GM12878 (cell line): ENCODE measurements around the gene HPS5. TPM values are rescaled to one million over a fixed set of nuclear protein-coding genes. Genes with fewer than 3 reads are reported as not detected.

ENCODE experiments used
- ATAC-seq: fragments of 200-7000 bp; cut with Tn5 transposase; 3 replicates; pipeline ENCODE4 v1.9.1; 2020; ENCODE audit warnings: mild to moderate bottlenecking, moderate library complexity
- BruUV-seq: library from RNA; stranded (reverse); fragments of 400-500 nt; replicated peaks from 2 replicates; lab custom pipeline; 2021; lab: Mats Ljungman, UMichigan
- CTCF ChIA-PET: fragments of 300-600 bp; sonication (Branson Sonifier 250); formaldehyde crosslinking; extraction: SDS; loops from one replicate; lab custom pipeline; 2021; ENCODE audit warnings: inconsistent platforms; lab: Yijun Ruan, JAX
- POLR2A ChIA-PET: fragments of 350-600 bp; formaldehyde crosslinking; extraction: SDS; loops from one replicate; lab custom pipeline; 2021; ENCODE audit warnings: inconsistent platforms; lab: Charles Lee
- RAD21 ChIA-PET: fragments of 300-600 bp; sonication (Branson Sonifier 250); formaldehyde crosslinking; loops from one replicate; lab custom pipeline; 2023; ENCODE audit warnings: antibody characterized with exemption; ENCODE audit not compliant: unreplicated experiment; lab: Charles Lee
- SMC1A ChIA-PET: fragments of 300-600 bp; sonication (Branson Sonifier 250); formaldehyde crosslinking; loops from one replicate; lab custom pipeline; 2023; ENCODE audit not compliant: unreplicated experiment, uncharacterized antibody; lab: Charles Lee
- DNase-seq: peaks from one replicate; pipeline ENCODE4 v3.0.0-alpha.2; 2011; ENCODE audit warnings: low read depth, low spot score
- FAIRE-seq: peaks from 3 replicates; lab custom pipeline; 2011; peaks lifted over from hg19 to GRCh38; lab: Jason Lieb, UNC
- H2AFZ ChIP-seq: 2 replicates; pipeline ENCODE4 v1.6.0; 2011; ENCODE audit warnings: low read depth, low read length, control low read depth; ENCODE audit not compliant: control insufficient read depth
- H3K27ac ChIP-seq: 2 replicates; pipeline ENCODE4 v1.5.1; 2011; ENCODE audit warnings: control low read depth; ENCODE audit not compliant: control insufficient read depth, insufficient read depth
- H3K27me3 ChIP-seq, 2 experiments: replicated peaks in 1 of 2; 2 replicates each; pipeline versions ENCODE4 v1.6.0 to v1.6.1; 2011; ENCODE audit warnings: low read length in 1 of 2; ENCODE audit not compliant: control insufficient read depth in 2 of 2, insufficient read depth in 2 of 2
- H3K36me3 ChIP-seq, 2 experiments: 2 replicates each; pipeline ENCODE4 v1.5.1; 2011; ENCODE audit warnings: low read length in 1 of 2; ENCODE audit not compliant: control insufficient read depth in 2 of 2, insufficient read depth in 2 of 2
- H3K4me1 ChIP-seq: 2 replicates; pipeline ENCODE4 v1.6.1; 2011; ENCODE audit warnings: mild to moderate bottlenecking, low read length, moderate library complexity, mixed read lengths; ENCODE audit not compliant: control insufficient read depth, insufficient read depth
- H3K4me2 ChIP-seq: 2 replicates; pipeline ENCODE4 v1.6.0; 2011; ENCODE audit warnings: control low read depth; ENCODE audit not compliant: control insufficient read depth, insufficient read depth
- H3K4me3 ChIP-seq: fragments of 200-600 bp; sonication (generic); 2 replicates; pipeline ENCODE4 v1.5.1; 2016
- H3K79me2 ChIP-seq: 2 replicates; pipeline ENCODE4 v1.6.0; 2011; ENCODE audit warnings: low read length; ENCODE audit not compliant: control insufficient read depth, insufficient read depth
- H3K9ac ChIP-seq: 2 replicates; pipeline ENCODE4 v1.8.0; 2011; ENCODE audit warnings: low read length, control low read depth, mixed read lengths; ENCODE audit not compliant: control insufficient read depth, insufficient read depth
- H3K9me3 ChIP-seq: replicated peaks from 3 replicates; pipeline ENCODE4 v1.5.1; 2011; ENCODE audit warnings: mild to moderate bottlenecking, low read length; ENCODE audit not compliant: control insufficient read depth, insufficient read depth
- H4K20me1 ChIP-seq: 2 replicates; pipeline ENCODE4 v1.6.0; 2011; ENCODE audit not compliant: control insufficient read depth, insufficient read depth
- ATF7 ChIP-seq: fragments of 450-650 bp; IDR thresholded peaks from 2 replicates; pipeline ENCODE4 v1.6.1; 2016; ENCODE audit warnings: low read depth, mild to moderate bottlenecking
- BRCA1 ChIP-seq: IDR thresholded peaks from 2 replicates; pipeline ENCODE4 v1.6.1; 2011; ENCODE audit warnings: low read depth, low read length, improper control_type of control experiment
- EZH2 ChIP-seq: IDR thresholded peaks from 2 replicates; pipeline ENCODE4 v1.6.1; 2012; ENCODE audit warnings: low read depth, mild to moderate bottlenecking, control low read depth, inconsistent platforms, low read length, borderline replicate concordance; ENCODE audit not compliant: control insufficient read depth
- FOXK2 ChIP-seq: fragments of 450-650 bp; IDR thresholded peaks from 2 replicates; pipeline ENCODE4 v1.6.1; 2017; ENCODE audit warnings: mild to moderate bottlenecking, moderate library complexity
- GABPA ChIP-seq: IDR thresholded peaks from 2 replicates; pipeline ENCODE4 v1.6.1; 2014; ENCODE audit warnings: antibody characterized with exemption, low read depth, mild to moderate bottlenecking, inconsistent platforms
- NFXL1 ChIP-seq: fragments of 450-650 bp; IDR thresholded peaks from 2 replicates; pipeline ENCODE4 v1.6.1; 2017; ENCODE audit warnings: antibody characterized with exemption, mild to moderate bottlenecking, borderline replicate concordance
- NFYB ChIP-seq: IDR thresholded peaks from 2 replicates; pipeline ENCODE4 v1.6.1; 2011; ENCODE audit warnings: low read depth, mild to moderate bottlenecking, low read length, improper control_type of control experiment, moderate library complexity; ENCODE audit not compliant: insufficient read depth
- NR2C1 ChIP-seq: fragments of 450-650 bp; IDR thresholded peaks from 2 replicates; pipeline ENCODE4 v1.6.1; 2017; ENCODE audit warnings: antibody characterized with exemption, mild to moderate bottlenecking, moderate library complexity
- YBX1 ChIP-seq: fragments of 450-650 bp; IDR thresholded peaks from 2 replicates; pipeline ENCODE4 v1.6.1; 2016; ENCODE audit warnings: antibody characterized with exemption
- ZNF24 ChIP-seq: fragments of 450-650 bp; IDR thresholded peaks from 2 replicates; pipeline ENCODE4 v1.6.1; 2017; ENCODE audit warnings: antibody characterized with exemption, mild to moderate bottlenecking
- WGBS: methylation state at CpG from one replicate; pipeline ENCODE4 v1.1.6; 2016; ENCODE audit warnings: low lambda C conversion rate; ENCODE audit not compliant: insufficient replicate concordance, insufficient coverage; ENCODE audit errors: missing lambda C conversion rate; 5-methylcytosine and 5-hydroxymethylcytosine counted together
- in situ Hi-C: fragments of 300-500 bp; cut with MboI; formaldehyde crosslinking; loops from 9 replicates; pipeline ENCODE4 v1.14.3; 2018; ENCODE audit warnings: mixed read lengths
- intact Hi-C: fragments of 100-400 bp; cut with micrococcal nuclease; formaldehyde crosslinking; loops from one replicate; pipeline ENCODE4 v1.14.2; 2022; ENCODE audit not compliant: unreplicated experiment
- polyA plus RNA-seq, 11 experiments: library from polyadenylated mRNA; depleted of rRNA in 4 of 11; unstranded in 6 of 11; stranded (reverse) in 5 of 11; fragments of >200 nt; fragmentation: Nextera tagmentation in 4 of 11; fragmentation: Illumina TruSeq in 1 of 11; extraction: Ambion mirVana in 4 of 11; extraction: Trizol in 1 of 11; gene quantifications; 1 replicate in 1 of 11; 2 replicates in 10 of 11; pipeline versions ENCODE4 v1.2.1 to v1.2.3, GENCODE V29; 2011 to 2016; ENCODE audit warnings: inconsistent platforms in 2 of 11, missing spikeins in 2 of 11, low read depth in 1 of 11
- total RNA-seq, 4 experiments: library from RNA; depleted of rRNA in 3 of 4; stranded (reverse); fragments of >200 nt in 3 of 4; fragmentation: Illumina TruSeq in 1 of 4; extraction: Trizol in 1 of 4; gene quantifications; 2 replicates each; pipeline versions ENCODE4 v1.2.1 to v1.2.3, GENCODE V29; 2013 to 2021
- TF ChIP-seq, protein P1 (sequence below): fragments of 450-650 bp; formaldehyde crosslinking; IDR thresholded peaks from 2 replicates; pipeline ENCODE4 v1.4.0; 2022; ENCODE audit warnings: mild to moderate bottlenecking, moderate library complexity
- TF ChIP-seq, protein P2 (sequence below): IDR thresholded peaks from 2 replicates; pipeline ENCODE4 v1.6.1; 2011; ENCODE audit warnings: borderline replicate concordance, low read depth, mild to moderate bottlenecking, moderate library complexity, low read length; ENCODE audit not compliant: insufficient read depth, poor library complexity, severe bottlenecking
- TF ChIP-seq, protein P3 (sequence below): IDR thresholded peaks from 2 replicates; pipeline ENCODE4 v1.6.1; 2011; ENCODE audit warnings: borderline replicate concordance, low read depth, mild to moderate bottlenecking, moderate library complexity, mixed read lengths, low read length; ENCODE audit not compliant: insufficient read depth; ENCODE audit errors: extremely low read length

HPS5 gene
- total and polyA plus RNA-seq, 10 of the 15 experiments (the other 5 are each of a cell fraction or from before 2014, with no cell fraction given): 11.9 to 32.6 (median 23.5) TPM

GRCh38 chr11:18253233-18253632 is 68.7 kb downstream of the HPS5 start (continued):
- TF ChIP-seq NFYB: no peak
- TF ChIP-seq YBX1: no peak
- no peak for TF ChIP-seq EZH2
- TF ChIP-seq NR2C1: no peak
- TF ChIP-seq, protein P1, sequence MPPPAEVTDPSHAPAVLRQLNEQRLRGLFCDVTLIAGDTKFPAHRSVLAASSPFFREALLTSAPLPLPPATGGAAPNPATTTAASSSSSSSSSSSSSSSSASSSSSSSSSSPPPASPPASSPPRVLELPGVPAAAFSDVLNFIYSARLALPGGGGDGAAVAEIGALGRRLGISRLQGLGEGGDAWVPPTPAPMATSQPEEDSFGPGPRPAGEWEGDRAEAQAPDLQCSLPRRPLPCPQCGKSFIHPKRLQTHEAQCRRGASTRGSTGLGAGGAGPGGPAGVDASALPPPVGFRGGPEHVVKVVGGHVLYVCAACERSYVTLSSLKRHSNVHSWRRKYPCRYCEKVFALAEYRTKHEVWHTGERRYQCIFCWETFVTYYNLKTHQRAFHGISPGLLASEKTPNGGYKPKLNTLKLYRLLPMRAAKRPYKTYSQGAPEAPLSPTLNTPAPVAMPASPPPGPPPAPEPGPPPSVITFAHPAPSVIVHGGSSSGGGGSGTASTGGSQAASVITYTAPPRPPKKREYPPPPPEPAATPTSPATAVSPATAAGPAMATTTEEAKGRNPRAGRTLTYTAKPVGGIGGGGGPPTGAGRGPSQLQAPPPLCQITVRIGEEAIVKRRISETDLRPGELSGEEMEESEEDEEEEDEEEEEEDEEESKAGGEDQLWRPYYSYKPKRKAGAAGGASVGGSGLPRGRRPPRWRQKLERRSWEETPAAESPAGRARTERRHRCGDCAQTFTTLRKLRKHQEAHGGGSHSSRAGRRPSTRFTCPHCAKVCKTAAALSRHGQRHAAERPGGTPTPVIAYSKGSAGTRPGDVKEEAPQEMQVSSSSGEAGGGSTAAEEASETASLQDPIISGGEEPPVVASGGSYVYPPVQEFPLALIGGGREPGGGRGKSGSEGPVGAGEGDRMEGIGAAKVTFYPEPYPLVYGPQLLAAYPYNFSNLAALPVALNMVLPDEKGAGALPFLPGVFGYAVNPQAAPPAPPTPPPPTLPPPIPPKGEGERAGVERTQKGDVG: no peak
- no peak for TF ChIP-seq GABPA

GRCh38 chr11:18248561-18248960 is 73.4 kb downstream of the HPS5 start, which contains the start of gene SAA2:
Gene SAA2, minus strand, starts transcription at chr11:18248668. Its CDS starts 657 bp downstream, at chr11:18248011.
- WGBS: 30% methylated on average over 5 of the region's 5 CpGs
- Histone ChIP-seq H3K36me3 (no peaks in the 10 kb centered on the region), H3K9me3 (no peaks in the 10 kb centered on the region), H3K4me1 (peaks cover 25% of the 10 kb centered on the region), H4K20me1 (no peaks in the 10 kb centered on the region), H3K4me3 (no peak within 1 kb of the TSS), H3K27me3 (no peaks in the 10 kb centered on the region), H3K9ac (no peak within 1 kb of the TSS), H3K79me2 (no peaks in the 10 kb centered on the region), H2AFZ (no peak within 1 kb of the TSS), H3K27ac (no peak within 1 kb of the TSS), H3K4me2 (no peak within 1 kb of the TSS)
- FAIRE-seq (no peak), DNase-seq (no peak), ATAC-seq (no peak)
- in situ Hi-C loops: no loop called here
- BruUV-seq: no TSS peak
- ChIA-PET RAD21 (interaction anchor here (1.3 kb wide), 1 partner anchor 73 kb away, joined by 5 read pairs; the partner anchor contains the start of gene HPS5), POLR2A (no interaction called here), SMC1A (interaction anchor here (0.8 to 1.3 kb wide), 2 partner anchors 12 to 73 kb away, joined by 3 read pairs; partner anchors contain the start of gene HPS5), CTCF (interaction anchor here (1.0 kb wide), 1 partner anchor 133 kb away, joined by 4 read pairs; no protein-coding TSS in a partner anchor)
- intact Hi-C loops: loop anchor here (10.0 kb wide), 3 partner anchors 276 to 476 kb away; partner anchors contain the start of genes IGSF22 and TSG101
- TF ChIP-seq, protein P2, sequence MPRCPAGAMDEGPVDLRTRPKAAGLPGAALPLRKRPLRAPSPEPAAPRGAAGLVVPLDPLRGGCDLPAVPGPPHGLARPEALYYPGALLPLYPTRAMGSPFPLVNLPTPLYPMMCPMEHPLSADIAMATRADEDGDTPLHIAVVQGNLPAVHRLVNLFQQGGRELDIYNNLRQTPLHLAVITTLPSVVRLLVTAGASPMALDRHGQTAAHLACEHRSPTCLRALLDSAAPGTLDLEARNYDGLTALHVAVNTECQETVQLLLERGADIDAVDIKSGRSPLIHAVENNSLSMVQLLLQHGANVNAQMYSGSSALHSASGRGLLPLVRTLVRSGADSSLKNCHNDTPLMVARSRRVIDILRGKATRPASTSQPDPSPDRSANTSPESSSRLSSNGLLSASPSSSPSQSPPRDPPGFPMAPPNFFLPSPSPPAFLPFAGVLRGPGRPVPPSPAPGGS: no peak
- no peak for TF ChIP-seq BRCA1
- no peak for TF ChIP-seq FOXK2
- no peak for TF ChIP-seq ATF7
- no peak for TF ChIP-seq ZNF24
- TF ChIP-seq NFXL1: no peak
- TF ChIP-seq, protein P3, sequence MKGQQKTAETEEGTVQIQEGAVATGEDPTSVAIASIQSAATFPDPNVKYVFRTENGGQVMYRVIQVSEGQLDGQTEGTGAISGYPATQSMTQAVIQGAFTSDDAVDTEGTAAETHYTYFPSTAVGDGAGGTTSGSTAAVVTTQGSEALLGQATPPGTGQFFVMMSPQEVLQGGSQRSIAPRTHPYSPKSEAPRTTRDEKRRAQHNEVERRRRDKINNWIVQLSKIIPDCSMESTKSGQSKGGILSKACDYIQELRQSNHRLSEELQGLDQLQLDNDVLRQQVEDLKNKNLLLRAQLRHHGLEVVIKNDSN: no peak
